Measurements from ENCODE around the gene NCOR1. TPM values are rescaled to one million over a fixed set of nuclear protein-coding genes. Genes with fewer than 3 reads are reported as not detected.
"Not testable (repeated sequence)": the region's sequence is repeated elsewhere in the genome, so short reads cannot be mapped to it uniquely, and the experiment has no call there.

NCOR1 gene
- total RNA-seq, 1 donor: 139 TPM

DNA sequence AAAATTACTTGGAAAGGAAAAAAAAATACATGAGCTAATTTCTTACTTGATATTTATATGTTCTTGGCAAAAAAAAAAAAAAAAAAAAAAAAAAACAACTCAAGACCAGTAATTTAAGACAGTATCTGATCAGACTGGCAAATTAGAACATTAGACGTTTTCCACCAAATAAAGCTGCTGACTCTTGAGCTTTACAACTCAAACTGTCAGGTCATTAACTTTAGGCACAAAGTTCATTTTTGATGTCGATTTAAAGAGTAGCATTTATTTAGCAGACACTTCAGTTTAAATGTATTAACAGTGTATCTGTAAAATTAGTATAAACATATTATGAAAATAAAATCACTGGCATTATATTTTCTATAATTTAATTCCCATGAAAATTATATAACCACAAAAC is 66.7 kb downstream of the NCOR1 start:
- no peak for TF ChIP-seq CTCF (IDR thresholded peaks at IDR 0.05; ENCODE audit: insufficient read depth, low read length)
- H3K4me3 ChIP-seq (ENCODE audit: low read depth, low read length): no peak overlapping the region
- no peak for DNase-seq (ENCODE audit: low read depth)

GRCh38 chr17:16145319-16145890 is 69.9 kb downstream of the NCOR1 start:
- DNase-seq (ENCODE audit: low read depth); H3K4me3 ChIP-seq (ENCODE audit: low read depth, low read length): not testable (repeated sequence)

DNA sequence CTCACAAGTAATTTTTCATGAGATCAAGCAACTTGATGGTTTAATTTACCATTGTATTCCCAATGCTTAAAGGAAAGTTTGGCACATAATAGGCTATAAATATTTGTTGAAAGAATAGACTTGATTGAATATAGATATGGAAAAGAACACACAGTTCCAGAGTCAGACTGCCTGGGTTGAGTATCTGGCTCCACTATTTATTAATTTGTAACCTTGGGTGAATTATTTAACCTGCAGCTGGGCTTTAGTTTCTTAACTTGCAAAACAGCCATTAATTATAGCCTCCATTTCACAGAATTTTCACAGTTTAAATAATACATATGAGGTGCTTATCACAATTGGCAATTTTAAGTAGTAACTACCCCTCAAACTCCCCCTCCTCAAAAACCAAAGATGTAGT is 73.6 kb downstream of the NCOR1 start:
- TF ChIP-seq CTCF (IDR thresholded peaks at IDR 0.05; ENCODE audit: insufficient read depth, low read length): no peak
- DNase-seq (ENCODE audit: low read depth): no peak
- H3K4me3 ChIP-seq (ENCODE audit: low read depth, low read length): no peak overlapping the region

DNA sequence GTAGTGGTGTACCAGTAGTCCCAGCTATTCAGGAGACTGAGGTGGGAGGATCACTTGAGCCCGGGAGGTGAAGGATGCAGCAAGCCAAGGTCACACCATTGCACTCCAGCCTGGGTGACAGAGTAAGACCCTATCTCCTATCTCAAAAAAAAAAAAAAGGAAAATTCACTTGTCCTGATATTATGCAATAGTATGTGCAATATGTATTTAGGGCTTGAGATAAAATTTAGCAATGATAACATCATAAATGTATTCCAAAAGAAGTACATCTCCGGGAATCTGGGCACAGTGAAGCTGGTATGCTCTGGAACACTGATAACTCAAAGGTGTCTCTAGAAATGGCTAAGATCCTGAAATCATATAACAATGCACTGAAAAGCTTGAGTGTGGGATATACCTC is 74.5 kb downstream of the NCOR1 start:
- no peak for TF ChIP-seq CTCF (IDR thresholded peaks at IDR 0.05; ENCODE audit: insufficient read depth, low read length)
- no peak overlapping the region for H3K4me3 ChIP-seq (ENCODE audit: low read depth, low read length)
- no peak for DNase-seq (ENCODE audit: low read depth)

- no peak for TF ChIP-seq CTCF (IDR thresholded peaks at IDR 0.05; ENCODE audit: insufficient read depth, low read length)
- H3K4me3 ChIP-seq (ENCODE audit: low read depth, low read length): no peak overlapping the region
- DNase-seq (ENCODE audit: low read depth): no peak
Observed at GRCh38 chr17:16135461-16135860, 79.9 kb downstream of the NCOR1 start.

GRCh38 chr17:16131593-16131992 is 83.7 kb downstream of the NCOR1 start:
- H3K4me3 ChIP-seq (ENCODE audit: low read depth, low read length): no peak overlapping the region
- no peak for DNase-seq (ENCODE audit: low read depth)
- TF ChIP-seq CTCF (IDR thresholded peaks at IDR 0.05; ENCODE audit: insufficient read depth, low read length): no peak

GRCh38 chr17:16129441-16130205 is 85.7 kb downstream of the NCOR1 start:
- no peak for DNase-seq (ENCODE audit: low read depth)
- no peak overlapping the region for H3K4me3 ChIP-seq (ENCODE audit: low read depth, low read length)
- TF ChIP-seq CTCF (IDR thresholded peaks at IDR 0.05; ENCODE audit: insufficient read depth, low read length): no peak
